ENCODE measurements around the gene RALB.

DNA sequence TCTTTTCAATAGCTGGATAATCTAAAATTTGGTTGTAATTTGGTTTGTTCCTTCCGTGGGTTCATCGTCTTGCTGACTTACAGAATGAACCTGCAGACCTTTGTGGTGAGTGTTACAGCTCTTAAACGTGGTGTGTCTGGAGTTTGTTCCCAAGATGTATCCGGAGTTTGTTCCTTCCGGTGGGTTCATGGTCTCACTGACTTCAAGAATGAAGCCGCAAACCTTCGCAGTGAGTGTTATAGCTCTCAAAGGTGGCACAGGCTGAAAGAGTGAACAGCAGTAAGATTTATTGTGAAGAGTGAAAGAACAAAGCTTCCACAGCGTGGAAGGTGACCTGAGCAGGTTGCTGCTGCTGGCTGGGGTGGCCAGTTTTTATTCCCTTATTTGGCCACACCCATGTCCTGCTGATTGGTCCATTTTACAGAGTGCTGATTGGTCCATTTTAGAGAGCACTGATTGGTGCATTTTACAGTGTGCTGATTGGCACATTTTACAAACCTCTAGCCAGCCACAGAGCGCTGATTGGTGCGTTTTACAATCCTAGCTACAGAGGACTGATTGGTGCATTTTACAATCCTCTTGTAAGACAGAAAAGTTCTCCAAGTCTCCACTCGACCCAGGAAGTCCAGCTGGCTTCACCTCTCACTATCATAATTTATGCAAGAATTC lies 16.6 kb downstream of the RALB start:
- TF ChIP-seq, protein P1, sequence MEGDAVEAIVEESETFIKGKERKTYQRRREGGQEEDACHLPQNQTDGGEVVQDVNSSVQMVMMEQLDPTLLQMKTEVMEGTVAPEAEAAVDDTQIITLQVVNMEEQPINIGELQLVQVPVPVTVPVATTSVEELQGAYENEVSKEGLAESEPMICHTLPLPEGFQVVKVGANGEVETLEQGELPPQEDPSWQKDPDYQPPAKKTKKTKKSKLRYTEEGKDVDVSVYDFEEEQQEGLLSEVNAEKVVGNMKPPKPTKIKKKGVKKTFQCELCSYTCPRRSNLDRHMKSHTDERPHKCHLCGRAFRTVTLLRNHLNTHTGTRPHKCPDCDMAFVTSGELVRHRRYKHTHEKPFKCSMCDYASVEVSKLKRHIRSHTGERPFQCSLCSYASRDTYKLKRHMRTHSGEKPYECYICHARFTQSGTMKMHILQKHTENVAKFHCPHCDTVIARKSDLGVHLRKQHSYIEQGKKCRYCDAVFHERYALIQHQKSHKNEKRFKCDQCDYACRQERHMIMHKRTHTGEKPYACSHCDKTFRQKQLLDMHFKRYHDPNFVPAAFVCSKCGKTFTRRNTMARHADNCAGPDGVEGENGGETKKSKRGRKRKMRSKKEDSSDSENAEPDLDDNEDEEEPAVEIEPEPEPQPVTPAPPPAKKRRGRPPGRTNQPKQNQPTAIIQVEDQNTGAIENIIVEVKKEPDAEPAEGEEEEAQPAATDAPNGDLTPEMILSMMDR (IDR thresholded peaks at IDR 0.05; ENCODE audit: low read depth, low read length, poor library complexity, severe bottlenecking): no peak
- no peak for TF ChIP-seq EZH2phosphoT487 (IDR thresholded peaks at IDR 0.05; ENCODE audit: borderline replicate concordance, low read length)
